OCI-LY7 (cell line): ENCODE data around the gene TDRD3.

Source experiments
- CTCF ChIP-seq: fragments of 200-600 bp; sonication (generic); conservative IDR thresholded peaks from 2 replicates; pipeline ENCODE4 v1.5.1; 2014; ENCODE audit warnings: mild to moderate bottlenecking, antibody characterized with exemption, low read length, moderate library complexity, mixed read lengths
- EZH2phosphoT487 ChIP-seq: fragments of 200-600 bp; sonication (generic); IDR thresholded peaks from 2 replicates; pipeline ENCODE4 v1.6.1; 2018; ENCODE audit warnings: low read depth, borderline replicate concordance, mild to moderate bottlenecking, mixed run types, antibody characterized with exemption, low read length, moderate library complexity, mixed read lengths

GRCh38 chr13:60439201-60439600 lies 42.2 kb downstream of the TDRD3 start:
- TF ChIP-seq CTCF (no peak), EZH2phosphoT487 (no peak)
